IMR-90 (cell line): ENCODE measurements around the gene VPS8. TPM values are rescaled to one million over a fixed set of nuclear protein-coding genes. Genes with fewer than 3 reads are reported as not detected.

ENCODE experiments used
- ATAC-seq: fragments of 200-7000 bp; cut with Tn5 transposase; 2 replicates; pipeline ENCODE4 v1.9.1; 2020; ENCODE audit warnings: low read depth, mild to moderate bottlenecking, moderate library complexity
- BruUV-seq: library from RNA; stranded (reverse); fragments of 400-500 nt; replicated peaks from 2 replicates; lab custom pipeline; 2021; lab: Mats Ljungman, UMichigan
- CTCF ChIA-PET: fragments of 300-600 bp; formaldehyde crosslinking; extraction: SDS; loops from one replicate; lab custom pipeline; 2021; ENCODE audit warnings: antibody characterized with exemption; lab: Yijun Ruan, JAX
- POLR2A ChIA-PET: fragments of 300-600 bp; sonication (Branson Sonifier 250); formaldehyde crosslinking; loops from one replicate; lab custom pipeline; 2022; ENCODE audit warnings: antibody characterized with exemption; ENCODE audit not compliant: unreplicated experiment; lab: Charles Lee
- DNase-seq: peaks from one replicate; pipeline ENCODE4 v3.0.0; 2013
- H2AFZ ChIP-seq: replicated peaks from 2 replicates; pipeline ENCODE3; 2013; ENCODE audit warnings: low read length, mild to moderate bottlenecking; ENCODE audit not compliant: poor library complexity
- H2AK5ac ChIP-seq: 2 replicates; pipeline ENCODE4 v1.6.1; 2013; ENCODE audit warnings: low read depth, low read length, inconsistent platforms
- H2AK9ac ChIP-seq: replicated peaks from 2 replicates; pipeline ENCODE3; 2013; ENCODE audit warnings: mild to moderate bottlenecking, low read depth, low read length, moderate library complexity; ENCODE audit not compliant: poor library complexity
- H2BK120ac ChIP-seq: 2 replicates; pipeline ENCODE4 v1.6.1; 2013; ENCODE audit warnings: low read depth, low read length, inconsistent platforms
- H2BK15ac ChIP-seq: 3 replicates; pipeline ENCODE4 v1.6.1; 2013; ENCODE audit warnings: low read depth, low read length, inconsistent platforms
- H2BK20ac ChIP-seq: 2 replicates; pipeline ENCODE4 v1.6.1; 2013; ENCODE audit warnings: low read depth, mild to moderate bottlenecking, inconsistent platforms, low read length, moderate library complexity
- H2BK5ac ChIP-seq: 2 replicates; pipeline ENCODE4 v1.6.1; 2013; ENCODE audit warnings: mild to moderate bottlenecking, low read depth, low read length, inconsistent platforms; ENCODE audit not compliant: poor library complexity, severe bottlenecking
- H3K14ac ChIP-seq: replicated peaks from 2 replicates; pipeline ENCODE4 v1.6.1; 2013; ENCODE audit warnings: low read depth, low read length, inconsistent platforms
- H3K18ac ChIP-seq: 2 replicates; pipeline ENCODE4 v1.6.1; 2013; ENCODE audit warnings: low read depth, low read length, control low read depth
- H3K23ac ChIP-seq: 2 replicates; pipeline ENCODE4 v1.6.1; 2013; ENCODE audit warnings: low read depth, low read length, inconsistent platforms
- H3K27ac ChIP-seq: 2 replicates; pipeline ENCODE4 v1.5.1; 2013; ENCODE audit warnings: mild to moderate bottlenecking, control low read depth, low read length; ENCODE audit not compliant: insufficient read depth
- H3K27me3 ChIP-seq: 2 replicates; pipeline ENCODE4 v1.6.1; 2013; ENCODE audit warnings: low read length; ENCODE audit not compliant: control insufficient read depth, insufficient read depth
- H3K36me3 ChIP-seq: 2 replicates; pipeline ENCODE4 v1.6.1; 2013; ENCODE audit warnings: low read length, mixed read lengths; ENCODE audit not compliant: control insufficient read depth, insufficient read depth
- H3K4ac ChIP-seq: 2 replicates; pipeline ENCODE4 v1.6.1; 2013; ENCODE audit warnings: low read depth, low read length, inconsistent platforms
- H3K4me1 ChIP-seq: 2 replicates; pipeline ENCODE4 v1.6.1; 2013; ENCODE audit warnings: low read length, mixed read lengths; ENCODE audit not compliant: control insufficient read depth, insufficient read depth
- H3K4me2 ChIP-seq: 2 replicates; pipeline ENCODE4 v1.6.1; 2013; ENCODE audit warnings: low read depth, mild to moderate bottlenecking, control low read depth, low read length, moderate library complexity
- H3K4me3 ChIP-seq: 2 replicates; pipeline ENCODE4 v1.5.1; 2013; ENCODE audit warnings: low read depth, mild to moderate bottlenecking, control low read depth, low read length, moderate library complexity; ENCODE audit not compliant: insufficient read depth
- H3K56ac ChIP-seq: 2 replicates; pipeline ENCODE4 v1.6.1; 2013; ENCODE audit warnings: low read length, inconsistent platforms; ENCODE audit not compliant: insufficient read depth; ENCODE audit errors: extremely low read depth
- H3K79me1 ChIP-seq, 2 experiments: 2 replicates each; pipeline ENCODE4 v1.6.1; 2013; ENCODE audit warnings: low read length in 2 of 2, inconsistent platforms in 1 of 2, low read depth in 1 of 2
- H3K9ac ChIP-seq: 2 replicates; pipeline ENCODE4 v1.6.1; 2013; ENCODE audit warnings: low read depth, low read length, control low read depth
- H3K9me1 ChIP-seq: 2 replicates; pipeline ENCODE4 v1.6.1; 2013; ENCODE audit warnings: low read length, inconsistent platforms; ENCODE audit not compliant: insufficient read depth
- H3K9me3 ChIP-seq: 2 replicates; pipeline ENCODE4 v1.6.1; 2013; ENCODE audit warnings: low read length; ENCODE audit not compliant: control insufficient read depth, insufficient read depth
- H4K20me1 ChIP-seq: 2 replicates; pipeline ENCODE4 v1.6.1; 2013; ENCODE audit warnings: low read length, inconsistent platforms; ENCODE audit not compliant: insufficient read depth
- H4K5ac ChIP-seq: 2 replicates; pipeline ENCODE4 v1.6.1; 2013; ENCODE audit warnings: mild to moderate bottlenecking, low read depth, low read length, control low read depth
- H4K8ac ChIP-seq, 2 experiments: 2 replicates each; pipeline ENCODE4 v1.6.1; 2013; ENCODE audit warnings: low read depth in 2 of 2, low read length in 2 of 2, control low read depth in 1 of 2, inconsistent platforms in 1 of 2
- H4K91ac ChIP-seq: 2 replicates; pipeline ENCODE4 v1.6.1; 2013; ENCODE audit warnings: low read depth, low read length, inconsistent platforms; ENCODE audit not compliant: insufficient read depth
- BHLHE40 ChIP-seq: fragments of 150-350 bp; IDR thresholded peaks from 2 replicates; pipeline ENCODE4 v1.6.1; 2016; ENCODE audit warnings: mild to moderate bottlenecking, low read depth, low read length
- CEBPB ChIP-seq: IDR thresholded peaks from 2 replicates; pipeline ENCODE4 v1.6.1; 2012; ENCODE audit warnings: low read depth, low read length, improper control_type of control experiment
- CHD1 ChIP-seq: IDR thresholded peaks from 2 replicates; pipeline ENCODE4 v1.6.1; 2012; ENCODE audit warnings: low read depth, low read length, improper control_type of control experiment
- ELK1 ChIP-seq: fragments of 150-350 bp; IDR thresholded peaks from 2 replicates; pipeline ENCODE4 v1.6.1; 2016; ENCODE audit warnings: low read depth, mild to moderate bottlenecking, low read length, moderate library complexity, borderline replicate concordance
- FOS ChIP-seq: fragments of 150-350 bp; IDR thresholded peaks from 2 replicates; pipeline ENCODE4 v1.6.1; 2016; ENCODE audit warnings: low read depth, low read length
- MAFK ChIP-seq: IDR thresholded peaks from 2 replicates; pipeline ENCODE4 v1.6.1; 2012; ENCODE audit warnings: low read depth, low read length, improper control_type of control experiment
- MAZ ChIP-seq: IDR thresholded peaks from 2 replicates; pipeline ENCODE4 v1.6.1; 2012; ENCODE audit warnings: low read depth, mild to moderate bottlenecking, low read length, improper control_type of control experiment, moderate library complexity, borderline replicate concordance
- MXI1 ChIP-seq: IDR thresholded peaks from 2 replicates; pipeline ENCODE4 v1.6.1; 2012; ENCODE audit warnings: low read depth, mild to moderate bottlenecking, low read length, moderate library complexity, borderline replicate concordance
- NFE2L2 ChIP-seq: fragments of 150-350 bp; IDR thresholded peaks from 2 replicates; pipeline ENCODE4 v1.6.1; 2016; ENCODE audit warnings: low read depth, mild to moderate bottlenecking, low read length
- POLR2A ChIP-seq: IDR thresholded peaks from 2 replicates; pipeline ENCODE4 v1.6.1; 2012; ENCODE audit warnings: mild to moderate bottlenecking, low read depth, low read length
- RAD21 ChIP-seq: IDR thresholded peaks from 2 replicates; pipeline ENCODE4 v1.6.1; 2012; ENCODE audit warnings: low read length, improper control_type of control experiment
- RCOR1 ChIP-seq: IDR thresholded peaks from 2 replicates; pipeline ENCODE4 v1.6.1; 2012; ENCODE audit warnings: mild to moderate bottlenecking, low read length, improper control_type of control experiment; ENCODE audit not compliant: insufficient replicate concordance
- RFX5 ChIP-seq: IDR thresholded peaks from 2 replicates; pipeline ENCODE4 v1.8.0; 2012; ENCODE audit warnings: low read depth, mild to moderate bottlenecking, low read length, moderate library complexity
- SMC3 ChIP-seq: fragments of 150-350 bp; IDR thresholded peaks from 2 replicates; pipeline ENCODE4 v1.6.1; 2016; ENCODE audit warnings: low read depth, mild to moderate bottlenecking, antibody characterized with exemption, low read length, moderate library complexity
- WGBS, 2 experiments: methylation state at CpG; one replicate each; pipeline versions ENCODE4 v1.1.5 to v1.1.7; 2013; ENCODE audit warnings: missing lambda C conversion rate in 2 of 2; ENCODE audit not compliant: insufficient read length in 1 of 2; ENCODE audit errors: extremely low coverage in 2 of 2; 5-methylcytosine and 5-hydroxymethylcytosine counted together
- dilution Hi-C: fragments of 300-500 bp; cut with HindIII; formaldehyde crosslinking; loops from one replicate; pipeline ENCODE4 v1.14.3; 2018; ENCODE audit warnings: low sequenced_read_pairs; ENCODE audit not compliant: unreplicated experiment
- in situ Hi-C: fragments of 300-500 bp; cut with MboI; formaldehyde crosslinking; loops from 3 replicates; pipeline ENCODE4 v1.14.3; 2019; ENCODE audit warnings: low sequenced_read_pairs, inconsistent platforms, mixed read lengths
- intact Hi-C: fragments of 100-400 bp; cut with micrococcal nuclease; formaldehyde crosslinking; loops from 2 replicates; pipeline ENCODE4 v1.10.0; 2022
- polyA plus RNA-seq, 3 experiments: library from polyadenylated mRNA; depleted of rRNA; stranded (reverse); fragments of >200 nt; gene quantifications; 2 replicates each; pipeline ENCODE4 v1.2.3, GENCODE V29; 2012; ENCODE audit warnings: low replicate concordance in 1 of 3
- total RNA-seq: library from RNA; depleted of rRNA; stranded (reverse); fragments of >200 nt; gene quantifications from 2 replicates; pipeline ENCODE4 v1.2.3, GENCODE V29; 2012
- TF ChIP-seq, protein P1 (sequence below): fragments of 150-350 bp; IDR thresholded peaks from 2 replicates; pipeline ENCODE4 v1.6.1; 2017; ENCODE audit warnings: mild to moderate bottlenecking, antibody characterized with exemption, low read length, low read depth
- TF ChIP-seq, protein P2 (sequence below): conservative IDR thresholded peaks from 2 replicates; pipeline ENCODE4 v1.5.1; 2012; ENCODE audit warnings: mild to moderate bottlenecking, low read depth, low read length, improper control_type of control experiment

The VPS8 gene
- total and polyA plus RNA-seq, 2 of the 4 experiments (the other 2 are of a cell fraction): 14.0 to 56.1 TPM

DNA sequence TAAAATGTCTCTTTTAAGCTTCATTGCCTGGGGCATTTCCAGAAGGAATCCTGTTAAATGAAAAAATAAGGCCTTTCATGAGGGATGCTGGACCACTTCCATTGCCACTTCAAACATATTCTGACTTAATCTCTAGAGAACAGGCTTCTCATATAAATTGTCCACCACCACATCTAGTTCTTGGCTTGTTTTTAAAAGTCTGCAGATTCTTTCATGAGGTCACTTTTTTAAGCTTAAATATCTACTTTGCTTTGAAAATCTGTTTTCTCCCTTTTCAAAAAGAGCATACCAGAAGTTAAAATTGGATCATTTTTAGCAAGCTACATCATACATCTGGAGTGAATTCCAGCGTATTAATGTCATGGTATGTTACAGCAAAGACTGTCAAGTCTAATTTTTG, 209.3 kb downstream of the VPS8 start:
- CTCF ChIA-PET: interaction anchor here (0.5 to 1.2 kb wide), 3 partner anchors 8 to 161 kb away, joined by 3 read pairs; no protein-coding TSS in a partner anchor
- Histone ChIP-seq H3K14ac (no peak overlapping the region), H3K23ac (no peak overlapping the region), H2BK15ac (no peak overlapping the region), H2AK9ac (no peak overlapping the region), H3K36me3 (0 out of 2 replicates have a peak, but pooled peaks cover 2% of the 10 kb centered on the region), H3K4me3 (no peak overlapping the region), H3K79me1 (no peaks in the 10 kb centered on the region), H4K5ac (no peak overlapping the region), H3K9me1 (no peaks in the 10 kb centered on the region), H3K18ac (no peak overlapping the region), H3K4ac (no peak overlapping the region), H3K4me2 (no peak overlapping the region), H3K9me3 (no peaks in the 10 kb centered on the region), H3K4me1 (no peaks in the 10 kb centered on the region), H2BK20ac (no peak overlapping the region), H3K56ac (no peak overlapping the region), H2AFZ (no peak overlapping the region), H3K9ac (no peak overlapping the region), H2AK5ac (no peak overlapping the region), H4K20me1 (no peaks in the 10 kb centered on the region), H4K91ac (no peak overlapping the region), H3K27me3 (no peaks in the 10 kb centered on the region), H2BK5ac (no peak overlapping the region), H4K8ac (no peak overlapping the region), H3K27ac (no peak overlapping the region), H2BK120ac (no peak overlapping the region)
- POLR2A ChIA-PET: no interaction called here
- no peak for ATAC-seq
- no CpG with 5 or more reads among the region's 1 CpG for WGBS, 2 experiments
- no TSS peak for BruUV-seq
- in situ Hi-C loops (no loop called here), dilution Hi-C loops (no loop called here), intact Hi-C loops (no loop called here)
- DNase-seq: peak; percentile 13
- TF ChIP-seq ELK1 (no peak), RCOR1 (no peak), RAD21 (no peak), MXI1 (no peak), CHD1 (no peak), MAFK (no peak), NFE2L2 (no peak), POLR2A (no peak), CEBPB (no peak), RFX5 (no peak), FOS (no peak), SMC3 (no peak), MAZ (no peak), BHLHE40 (no peak)
- TF ChIP-seq, protein P1, sequence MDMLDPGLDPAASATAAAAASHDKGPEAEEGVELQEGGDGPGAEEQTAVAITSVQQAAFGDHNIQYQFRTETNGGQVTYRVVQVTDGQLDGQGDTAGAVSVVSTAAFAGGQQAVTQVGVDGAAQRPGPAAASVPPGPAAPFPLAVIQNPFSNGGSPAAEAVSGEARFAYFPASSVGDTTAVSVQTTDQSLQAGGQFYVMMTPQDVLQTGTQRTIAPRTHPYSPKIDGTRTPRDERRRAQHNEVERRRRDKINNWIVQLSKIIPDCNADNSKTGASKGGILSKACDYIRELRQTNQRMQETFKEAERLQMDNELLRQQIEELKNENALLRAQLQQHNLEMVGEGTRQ: no peak
- TF ChIP-seq, protein P2, sequence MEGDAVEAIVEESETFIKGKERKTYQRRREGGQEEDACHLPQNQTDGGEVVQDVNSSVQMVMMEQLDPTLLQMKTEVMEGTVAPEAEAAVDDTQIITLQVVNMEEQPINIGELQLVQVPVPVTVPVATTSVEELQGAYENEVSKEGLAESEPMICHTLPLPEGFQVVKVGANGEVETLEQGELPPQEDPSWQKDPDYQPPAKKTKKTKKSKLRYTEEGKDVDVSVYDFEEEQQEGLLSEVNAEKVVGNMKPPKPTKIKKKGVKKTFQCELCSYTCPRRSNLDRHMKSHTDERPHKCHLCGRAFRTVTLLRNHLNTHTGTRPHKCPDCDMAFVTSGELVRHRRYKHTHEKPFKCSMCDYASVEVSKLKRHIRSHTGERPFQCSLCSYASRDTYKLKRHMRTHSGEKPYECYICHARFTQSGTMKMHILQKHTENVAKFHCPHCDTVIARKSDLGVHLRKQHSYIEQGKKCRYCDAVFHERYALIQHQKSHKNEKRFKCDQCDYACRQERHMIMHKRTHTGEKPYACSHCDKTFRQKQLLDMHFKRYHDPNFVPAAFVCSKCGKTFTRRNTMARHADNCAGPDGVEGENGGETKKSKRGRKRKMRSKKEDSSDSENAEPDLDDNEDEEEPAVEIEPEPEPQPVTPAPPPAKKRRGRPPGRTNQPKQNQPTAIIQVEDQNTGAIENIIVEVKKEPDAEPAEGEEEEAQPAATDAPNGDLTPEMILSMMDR: no peak
